Type B pancreatic cell (in vitro differentiated cells): ENCODE data around the gene MYO10. TPM values are rescaled to one million over a fixed set of nuclear protein-coding genes. Genes with fewer than 3 reads are reported as not detected.
A peak's percentile ranks its signal among the peaks of the same experiment; 100 is the strongest.

Experiments
- DNase-seq: peaks from one replicate; pipeline ENCODE4 v3.0.0; 2021; ENCODE audit warnings: mixed read lengths; ENCODE audit not compliant: unreplicated experiment; ENCODE audit errors: extremely low spot score
- H3K27ac Mint-ChIP-seq: 2 replicates; pipeline ENCODE4 v1.8.0; 2021; ENCODE audit warnings: mild to moderate bottlenecking, mixed read lengths
- H3K27me3 Mint-ChIP-seq: 2 replicates; pipeline ENCODE4 v1.8.0; 2021; ENCODE audit warnings: mixed read lengths
- H3K36me3 Mint-ChIP-seq: 2 replicates; pipeline ENCODE4 v1.8.0; 2021; ENCODE audit warnings: mixed read lengths
- H3K4me1 Mint-ChIP-seq: one replicate; pipeline ENCODE4 v1.8.0; 2021; ENCODE audit warnings: mixed read lengths; ENCODE audit not compliant: unreplicated experiment
- H3K4me3 Mint-ChIP-seq: 2 replicates; pipeline ENCODE4 v1.8.0; 2021; ENCODE audit warnings: mild to moderate bottlenecking, mixed read lengths
- H3K9me3 Mint-ChIP-seq: 2 replicates; pipeline ENCODE4 v1.8.0; 2021; ENCODE audit warnings: mixed read lengths
- CTCF ChIP-seq: fragments of 200-600 bp; sonication (generic); conservative IDR thresholded peaks from 2 replicates; pipeline ENCODE4 v1.5.0; 2021; ENCODE audit warnings: antibody characterized with exemption, mild to moderate bottlenecking
- total RNA-seq: library from RNA; stranded (reverse); gene quantifications from 2 replicates; pipeline ENCODE4 v1.2.1, GENCODE V29; 2021; ENCODE audit warnings: low replicate concordance

Gene MYO10
- total RNA-seq, 1 donor from 2014 or later: 52.5 TPM

GRCh38 chr5:16754086-16754485, 182.0 kb downstream of the MYO10 start:
- no peak for DNase-seq
- Mint-ChIP-seq H3K4me3 (no peak overlapping the region), H3K27me3 (no peaks in the 10 kb centered on the region), H3K4me1 (peaks cover 12% of the 10 kb centered on the region), H3K9me3 (no peaks in the 10 kb centered on the region), H3K27ac (no peak overlapping the region), H3K36me3 (peaks cover 26% of the 10 kb centered on the region)
- no peak for TF ChIP-seq CTCF

- Mint-ChIP-seq H3K9me3 (no peaks in the 10 kb centered on the region), H3K27ac (no peak overlapping the region), H3K4me3 (no peak overlapping the region), H3K27me3 (no peaks in the 10 kb centered on the region), H3K4me1 (peaks cover 7% of the 10 kb centered on the region), H3K36me3 (peaks cover 18% of the 10 kb centered on the region)
- TF ChIP-seq CTCF: no peak
- DNase-seq: peak; percentile 8
Measured at GRCh38 chr5:16750445-16750844, 185.6 kb downstream of the MYO10 start.

GRCh38 chr5:16749626-16750025, 186.5 kb downstream of the MYO10 start:
- peaks cover 16% of the 10 kb centered on the region for H3K36me3 Mint-ChIP-seq
- no peak for TF ChIP-seq CTCF
- no peaks in the 10 kb centered on the region for H3K9me3 Mint-ChIP-seq
- H3K4me1 Mint-ChIP-seq: peaks cover 4% of the 10 kb centered on the region
- H3K4me3 Mint-ChIP-seq: no peak overlapping the region
- H3K27me3 Mint-ChIP-seq: no peaks in the 10 kb centered on the region
- no peak for DNase-seq
- H3K27ac Mint-ChIP-seq: no peak overlapping the region

- Mint-ChIP-seq H3K4me1 (peaks cover 27% of the 10 kb centered on the region), H3K36me3 (peaks cover 7% of the 10 kb centered on the region), H3K27ac (no peak overlapping the region), H3K27me3 (no peaks in the 10 kb centered on the region), H3K4me3 (no peak overlapping the region), H3K9me3 (no peaks in the 10 kb centered on the region)
- no peak for TF ChIP-seq CTCF
- DNase-seq: no peak
Measured at GRCh38 chr5:16744164-16744880, 191.8 kb downstream of the MYO10 start.

GRCh38 chr5:16742938-16743337, 193.2 kb downstream of the MYO10 start:
- no peak overlapping the region for H3K4me3 Mint-ChIP-seq
- H3K27ac Mint-ChIP-seq: no peak overlapping the region
- H3K36me3 Mint-ChIP-seq: peaks cover 11% of the 10 kb centered on the region
- peaks cover 32% of the 10 kb centered on the region for H3K4me1 Mint-ChIP-seq
- peak; percentile 7 for DNase-seq
- H3K9me3 Mint-ChIP-seq: no peaks in the 10 kb centered on the region
- H3K27me3 Mint-ChIP-seq: no peaks in the 10 kb centered on the region
- TF ChIP-seq CTCF: no peak
